Measurements from ENCODE around the gene BCCIP.

The BCCIP gene

GRCh38 chr10:125843603-125844329 is 20.4 kb downstream of the BCCIP start:
- no peak for DNase-seq (ENCODE audit: low read depth in 1 of 2, low spot score in 1 of 2)

- DNase-seq (ENCODE audit: low read depth in 1 of 2, low spot score in 1 of 2), result no peak
Observed at GRCh38 chr10:125844751-125845221, 21.4 kb downstream of the BCCIP start.

DNA sequence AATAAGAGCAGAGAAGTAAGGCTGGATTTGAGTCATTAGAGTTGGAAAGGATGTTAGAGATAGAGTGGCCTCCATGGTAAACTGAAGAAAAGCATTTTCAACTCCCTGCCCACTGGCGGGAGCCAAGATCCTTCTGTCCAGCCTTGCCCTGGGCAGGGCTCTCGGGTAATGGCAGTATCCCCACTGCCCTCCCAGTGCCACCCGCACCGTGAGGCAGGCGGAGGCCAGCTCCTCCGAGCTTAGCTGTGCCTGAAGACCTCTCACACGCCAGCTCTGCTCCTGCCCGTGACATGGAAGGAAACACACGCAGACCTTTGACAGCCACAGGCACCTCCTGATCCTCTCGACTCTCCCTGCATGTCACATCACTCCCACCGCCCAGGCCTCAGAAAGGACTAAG is 22.3 kb downstream of the BCCIP start:
- DNase-seq (ENCODE audit: low read depth in 1 of 2, low spot score in 1 of 2), result no peak

DNA sequence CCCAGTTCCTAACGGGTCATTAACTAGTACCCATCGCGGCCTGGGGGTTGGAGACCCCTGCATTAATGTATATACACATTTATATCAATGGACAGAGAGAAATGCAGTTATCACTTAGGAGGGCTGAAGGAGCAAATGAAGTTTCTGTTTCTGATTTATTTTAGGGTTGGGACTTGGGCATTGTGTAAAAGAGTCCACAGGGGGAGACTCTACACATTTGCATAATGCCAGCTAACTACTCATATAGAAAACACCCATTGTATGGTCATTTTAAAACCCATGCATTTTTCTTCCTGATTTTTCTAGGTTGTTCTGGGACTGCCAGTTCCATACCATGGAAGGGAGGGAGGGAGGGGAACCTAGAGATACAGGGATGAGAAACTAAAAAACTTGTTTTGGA is 23.5 kb downstream of the BCCIP start:
- no peak for DNase-seq (ENCODE audit: low read depth in 1 of 2, low spot score in 1 of 2)

GRCh38 chr10:125848371-125848770 is 25.0 kb downstream of the BCCIP start:
- DNase-seq (ENCODE audit: low read depth in 1 of 2, low spot score in 1 of 2), result no peak

DNA sequence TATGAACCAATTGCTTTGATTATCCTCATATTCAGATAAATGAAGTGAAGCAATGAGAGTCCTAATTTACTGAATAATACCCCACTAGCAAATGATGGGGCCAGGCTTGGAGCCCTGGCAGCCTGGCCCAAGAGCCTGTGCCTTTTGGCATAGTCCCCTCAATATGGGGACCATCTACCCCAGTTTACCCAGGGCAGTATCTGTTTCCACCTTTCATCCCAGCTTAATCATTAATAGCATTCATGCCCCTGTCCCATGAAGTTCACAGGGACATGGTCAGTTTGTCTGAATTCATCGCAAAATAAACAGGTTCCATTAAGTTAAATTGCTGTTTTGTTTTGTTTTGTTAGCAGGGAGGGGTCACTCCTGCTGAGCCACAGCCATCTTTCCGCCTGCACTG is 25.5 kb downstream of the BCCIP start:
- DNase-seq (ENCODE audit: low read depth in 1 of 2, low spot score in 1 of 2), result no peak

DNA sequence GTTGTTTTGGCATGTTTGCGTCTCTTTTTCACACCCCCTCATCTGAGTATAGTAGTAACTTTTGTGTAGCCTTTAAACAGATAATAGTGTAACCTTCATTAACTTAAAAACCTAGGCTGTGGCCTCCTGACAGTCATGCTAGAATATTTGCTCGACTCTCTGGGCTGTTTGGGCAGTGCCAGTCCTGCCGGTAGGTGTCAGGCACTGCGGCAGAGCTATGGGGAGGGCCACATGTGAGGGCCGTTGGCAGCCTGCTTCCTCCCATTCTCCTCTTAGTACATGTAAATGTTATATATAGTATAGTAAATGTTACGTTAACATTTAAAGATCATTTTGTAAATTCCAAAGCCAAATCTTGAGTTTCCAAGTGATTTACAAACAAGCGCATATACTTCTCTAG is 26.1 kb downstream of the BCCIP start:
- no peak for DNase-seq (ENCODE audit: low read depth in 1 of 2, low spot score in 1 of 2)

DNA sequence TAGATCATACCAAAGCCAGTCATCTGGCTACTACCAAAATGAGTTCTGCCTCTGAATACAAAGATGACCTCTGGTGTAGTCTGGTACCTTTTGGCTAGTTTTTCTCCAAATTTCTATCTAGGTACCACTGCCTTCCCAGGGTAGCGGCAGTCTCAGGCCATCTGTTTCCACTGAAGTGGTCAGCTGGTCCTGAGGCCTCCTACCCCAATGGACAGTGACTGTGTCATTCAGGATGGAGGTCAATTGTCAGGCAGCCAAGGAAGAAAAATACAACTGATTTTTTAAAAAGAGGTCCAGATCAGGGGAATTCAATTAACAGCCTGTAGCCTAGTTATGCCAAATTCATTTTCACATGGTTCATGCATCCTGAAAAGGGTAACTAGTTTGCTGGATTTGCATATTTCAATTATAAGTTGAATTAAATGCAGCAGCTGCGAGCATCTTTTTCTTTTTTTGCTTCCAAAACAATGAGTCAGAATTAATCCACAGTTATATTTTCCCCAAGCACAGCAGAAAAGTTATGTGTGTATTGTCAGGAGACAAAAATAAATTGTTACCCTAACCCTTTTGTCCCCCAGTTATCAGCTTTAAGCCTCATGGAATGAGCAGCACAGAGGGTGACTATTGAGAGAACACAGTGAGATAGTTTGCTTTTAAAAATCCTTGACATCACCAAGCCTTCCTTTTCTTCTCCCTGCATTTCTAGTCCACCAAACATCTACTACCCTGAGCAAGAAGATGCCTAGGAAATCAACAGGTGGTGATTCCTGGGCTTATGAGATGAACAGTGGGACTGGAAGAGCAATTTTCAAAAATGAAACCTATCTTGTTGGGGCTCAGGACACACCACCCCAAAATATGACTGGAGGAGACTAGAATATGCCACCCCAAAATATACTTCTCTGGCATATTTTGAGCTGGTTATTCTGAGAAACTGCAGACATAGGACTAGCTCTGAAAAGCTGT is 27.7 kb downstream of the BCCIP start:
- DNase-seq (ENCODE audit: low read depth in 1 of 2, low spot score in 1 of 2), result no peak

DNA sequence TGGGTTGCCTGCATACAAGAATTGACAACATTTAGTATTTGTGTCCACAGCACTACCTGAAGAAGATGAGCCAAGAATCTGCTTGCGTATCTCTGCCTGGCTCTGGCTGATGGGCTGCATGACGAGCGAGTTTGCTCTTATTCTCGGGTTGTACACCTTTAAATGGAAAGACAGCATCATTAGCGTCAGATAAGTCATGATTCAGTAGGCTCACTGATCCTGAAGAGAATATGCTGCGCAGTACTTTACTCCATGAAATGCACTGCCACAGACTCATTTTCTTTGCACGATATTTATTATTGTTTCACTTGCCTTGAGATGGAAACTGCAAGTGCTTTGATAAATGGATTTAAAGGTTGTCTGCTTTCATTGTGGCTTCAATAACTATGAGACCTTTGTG is 29.1 kb downstream of the BCCIP start:
- no peak for DNase-seq (ENCODE audit: low read depth in 1 of 2, low spot score in 1 of 2)

DNA sequence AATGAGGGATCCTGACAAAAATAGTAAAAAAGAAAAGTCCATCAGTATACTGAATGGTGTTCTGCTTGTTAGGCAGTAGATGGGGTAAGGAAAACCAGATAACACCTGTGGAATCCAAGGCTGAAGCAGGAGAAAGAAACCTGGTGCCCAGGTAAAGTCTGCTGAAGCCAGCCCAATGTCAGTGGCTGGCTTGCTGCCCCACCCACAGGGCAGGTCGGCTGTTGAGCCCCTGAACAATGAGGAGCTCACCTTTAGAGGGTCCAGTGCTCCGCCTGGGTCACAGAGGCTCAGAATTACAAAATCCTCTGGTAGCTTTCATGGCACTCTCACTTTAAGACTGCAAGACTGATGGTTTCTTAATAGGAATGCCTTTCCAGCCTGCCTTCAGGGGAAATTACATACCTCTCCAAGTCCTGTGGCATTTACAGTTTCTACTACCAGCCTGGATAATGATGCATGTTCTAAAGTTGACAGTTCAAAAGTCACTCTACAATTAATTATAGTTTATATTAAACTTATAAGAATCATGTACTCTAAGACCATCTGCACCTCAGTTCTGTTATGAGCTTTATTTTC is 33.9 kb downstream of the BCCIP start:
- DNase-seq (ENCODE audit: low read depth in 1 of 2, low spot score in 1 of 2), result no peak

DNA sequence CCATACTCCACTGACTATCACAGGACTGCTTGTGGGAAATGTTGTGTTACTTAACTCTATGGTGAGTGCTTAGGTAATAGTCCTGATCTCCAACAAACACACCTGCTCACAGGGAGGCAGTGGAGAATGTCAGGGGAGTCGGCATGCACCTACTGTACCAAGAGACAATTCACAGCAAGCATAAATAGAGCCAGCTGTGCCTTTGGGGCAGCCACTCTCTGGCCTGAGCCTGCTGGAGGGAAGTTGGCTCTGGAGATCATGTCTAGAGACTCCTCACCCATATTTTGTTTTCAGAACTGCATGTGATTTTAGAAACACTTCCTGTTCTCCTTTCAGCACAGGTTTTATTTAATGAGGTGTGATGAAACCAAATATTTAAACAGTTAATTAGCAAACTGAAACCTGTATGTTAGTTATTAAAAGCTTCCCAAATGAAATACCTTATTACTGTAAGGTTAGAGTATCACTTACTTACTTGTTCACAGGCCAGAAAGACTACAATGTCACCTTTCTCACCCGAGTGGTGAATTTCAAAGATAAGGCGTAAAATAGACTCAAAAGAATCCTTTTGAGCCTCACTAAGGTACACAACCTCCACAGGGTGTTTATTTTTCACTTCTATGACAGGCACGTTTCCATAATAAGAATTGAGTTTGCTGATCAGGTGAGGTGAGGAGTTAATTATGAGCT is 35.9 kb downstream of the BCCIP start:
- no peak for DNase-seq (ENCODE audit: low read depth in 1 of 2, low spot score in 1 of 2)

DNA sequence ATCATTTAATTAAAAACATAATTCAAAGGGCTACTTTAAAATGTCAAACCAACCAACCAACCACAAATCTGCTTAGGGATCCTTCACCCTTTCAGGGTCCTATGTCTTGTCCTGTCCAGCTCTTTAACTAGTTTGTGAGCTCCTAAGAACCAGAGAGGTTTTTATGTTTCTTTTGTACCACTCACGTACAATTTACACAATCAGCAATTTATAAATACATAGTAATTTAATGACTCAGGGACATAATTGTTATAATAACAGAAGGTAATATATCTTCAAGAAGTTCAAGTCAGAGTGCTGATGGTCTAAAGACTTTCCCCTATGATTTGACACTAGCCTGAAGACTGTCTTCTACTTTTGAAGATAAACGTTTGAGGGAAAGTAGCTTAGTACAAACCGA is 41.8 kb downstream of the BCCIP start:
- no peak for DNase-seq (ENCODE audit: low read depth in 1 of 2, low spot score in 1 of 2)

DNA sequence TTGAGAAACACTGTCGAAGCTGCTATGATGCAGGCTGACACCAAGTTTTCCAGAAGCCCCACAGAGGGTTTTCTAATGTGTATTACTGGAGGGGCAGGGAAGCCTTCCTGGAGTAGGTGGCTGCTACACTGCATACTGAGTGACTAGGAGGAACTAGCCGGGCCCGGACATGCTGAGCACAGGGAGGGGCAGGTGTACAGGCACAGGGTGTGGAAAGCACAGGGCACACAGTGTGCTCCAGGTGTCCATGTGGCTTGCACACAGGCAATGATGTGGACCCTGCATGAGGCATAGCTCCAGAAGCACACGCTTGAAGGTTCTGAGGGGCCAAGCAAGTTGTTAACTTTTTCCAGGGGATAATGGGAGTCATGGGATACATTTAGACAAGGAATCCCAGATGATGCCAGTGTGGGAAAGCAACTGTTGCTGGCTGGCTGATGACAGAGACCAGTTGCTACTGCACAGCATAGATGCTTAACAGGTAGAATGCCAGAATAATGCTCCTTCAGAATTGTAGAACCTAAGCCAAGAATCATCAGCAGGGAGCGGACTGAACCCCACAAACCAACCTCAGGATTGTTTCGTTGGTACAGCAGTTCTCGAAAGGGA is 43.2 kb downstream of the BCCIP start:
- no peak for DNase-seq (ENCODE audit: low read depth in 1 of 2, low spot score in 1 of 2)

- DNase-seq (ENCODE audit: low read depth in 1 of 2, low spot score in 1 of 2), result no peak
Observed at GRCh38 chr10:125868372-125868975, 45.1 kb downstream of the BCCIP start.

GRCh38 chr10:125871338-125871737 is 48.0 kb downstream of the BCCIP start:
- no peak for DNase-seq (ENCODE audit: low read depth in 1 of 2, low spot score in 1 of 2)

GRCh38 chr10:125878957-125879835 is 55.9 kb downstream of the BCCIP start:
- no peak for DNase-seq (ENCODE audit: low read depth in 1 of 2, low spot score in 1 of 2)

- DNase-seq (ENCODE audit: low read depth in 1 of 2, low spot score in 1 of 2), result no peak
Observed at GRCh38 chr10:125880719-125881118, 57.4 kb downstream of the BCCIP start.

DNA sequence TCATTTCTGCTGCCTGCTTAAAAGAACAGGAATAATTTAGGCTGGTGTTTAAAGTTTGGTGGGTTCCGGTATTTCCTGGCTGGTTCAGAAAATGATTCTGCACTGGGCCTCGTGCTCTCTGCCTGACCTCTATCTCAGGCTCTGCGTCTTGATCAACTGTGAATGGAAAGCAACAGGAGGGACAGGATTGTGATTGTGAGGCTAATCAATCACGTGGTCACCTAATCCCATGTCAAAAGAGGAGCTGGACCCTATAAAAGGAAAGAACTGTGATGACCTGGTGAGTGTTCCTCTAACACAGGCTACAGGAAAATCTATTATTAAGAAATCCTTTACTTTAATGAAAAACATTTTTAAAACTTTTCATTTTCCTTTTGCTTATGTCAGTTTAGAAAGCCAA is 57.8 kb downstream of the BCCIP start, which contains the start of gene DHX32:
DHX32 (minus strand) TSS at position 101 of the 400 bp plus-strand sequence. CDS start 468 bp downstream, outside the sequence.
- DNase-seq (ENCODE audit: low read depth in 1 of 2, low spot score in 1 of 2), result no peak

- no peak for DNase-seq (ENCODE audit: low read depth in 1 of 2, low spot score in 1 of 2)
Observed at GRCh38 chr10:125882596-125882995, 59.2 kb downstream of the BCCIP start.

Measured in activated CD4-positive, alpha-beta T cell treated with anti-CD3 and anti-CD28 coated beads, Interleukin-2, amount 50 U/mL, for 24 hours (primary cell).